K562 (cell line): ENCODE measurements around the gene BRCA1. TPM values are rescaled to one million over a fixed set of nuclear protein-coding genes. Genes with fewer than 3 reads are reported as not detected.

ENCODE experiments used
- ATAC-seq: fragments of 200-7000 bp; cut with Tn5 transposase; 3 replicates; pipeline ENCODE4 v1.9.1; 2020; ENCODE audit warnings: moderate library complexity
- Bru-seq: library from RNA; stranded (reverse); fragments of 400-500 nt; gene quantifications from one replicate; lab custom pipeline; 2021; lab: Mats Ljungman, UMichigan
- BruChase-seq, 2 experiments: library from RNA; stranded (reverse); fragments of 400-500 nt; gene quantifications; one replicate each; lab custom pipeline; 2021; lab: Mats Ljungman, UMichigan
- BruUV-seq: library from RNA; stranded (reverse); fragments of 400-500 nt; replicated peaks from 2 replicates; lab custom pipeline; 2021; lab: Mats Ljungman, UMichigan
- CTCF ChIA-PET: fragments of 300-600 bp; formaldehyde crosslinking; extraction: SDS; loops from one replicate; lab custom pipeline; 2021; ENCODE audit warnings: low intra/inter-chr PET ratio; lab: Yijun Ruan, JAX
- POLR2A ChIA-PET: fragments of 300-600, 350-650 bp; sonication (Branson Sonifier 250); formaldehyde crosslinking; extraction: SDS; loops from one replicate; lab custom pipeline; 2021; ENCODE audit warnings: antibody characterized with exemption, inconsistent platforms; lab: Yijun Ruan, JAX
- DNase-seq, 4 experiments: peaks; one replicate each; pipeline versions ENCODE4 v3.0.0 to v3.0.0-alpha.2; 2011 to 2018; ENCODE audit warnings: low spot score in 3 of 4, mixed read lengths in 3 of 4; ENCODE audit errors: extremely low read depth in 1 of 4
- FAIRE-seq: peaks from 2 replicates; lab custom pipeline; 2011; peaks lifted over from hg19 to GRCh38; lab: Jason Lieb, UNC
- H2AFZ ChIP-seq: 2 replicates; pipeline ENCODE4 v1.6.0; 2011; ENCODE audit warnings: low read depth, low read length, control low read depth, inconsistent platforms
- H3K27ac ChIP-seq: fragments of 200-600 bp; 3 replicates; pipeline ENCODE4 v1.8.0; 2011; ENCODE audit warnings: low read depth, mild to moderate bottlenecking, control low read depth, inconsistent platforms, low read length, moderate library complexity, mixed read lengths; ENCODE audit errors: extremely low read depth
- H3K27me3 ChIP-seq, 2 experiments: fragments of 300-600 bp in 1 of 2; 2 replicates in 1 of 2; 3 replicates in 1 of 2; pipeline versions ENCODE4 v1.6.0 to v1.8.0; 2011; ENCODE audit warnings: inconsistent platforms in 2 of 2, low read length in 2 of 2, mild to moderate bottlenecking in 1 of 2, mixed read lengths in 1 of 2, moderate library complexity in 1 of 2; ENCODE audit not compliant: control insufficient read depth in 2 of 2, insufficient read depth in 2 of 2
- H3K36me3 ChIP-seq: fragments of 300-600 bp; 3 replicates; pipeline ENCODE4 v1.8.0; 2011; ENCODE audit warnings: mild to moderate bottlenecking, low read length, inconsistent platforms; ENCODE audit not compliant: control insufficient read depth, insufficient read depth
- H3K4me1 ChIP-seq, 2 experiments: fragments of 200-600 bp in 1 of 2; replicated peaks in 1 of 2; 2 replicates in 1 of 2; 3 replicates in 1 of 2; pipeline versions ENCODE4 v1.5.1 to v1.8.0; 2011; ENCODE audit warnings: inconsistent platforms in 2 of 2, low read length in 2 of 2, mild to moderate bottlenecking in 1 of 2, mixed read lengths in 1 of 2, moderate library complexity in 1 of 2; ENCODE audit not compliant: control insufficient read depth in 2 of 2, insufficient read depth in 2 of 2
- H3K4me2 ChIP-seq: 2 replicates; pipeline ENCODE4 v1.6.1; 2011; ENCODE audit warnings: low read length, control low read depth, inconsistent platforms, mixed read lengths; ENCODE audit not compliant: insufficient read depth
- H3K4me3 ChIP-seq: fragments of 200-600 bp; sonication (generic), shearing (Covaris generic); 2 replicates; pipeline ENCODE4 v1.5.1; 2016; ENCODE audit warnings: control low read depth, inconsistent platforms
- H3K79me2 ChIP-seq: fragments of 200-600 bp; 3 replicates; pipeline ENCODE4 v1.8.0; 2011; ENCODE audit warnings: low read length, inconsistent platforms; ENCODE audit not compliant: control insufficient read depth, insufficient read depth
- H3K9ac ChIP-seq, 2 experiments: 2 replicates each; pipeline versions ENCODE4 v1.6.0 to v1.6.1; 2011; ENCODE audit warnings: low read depth in 2 of 2, low read length in 2 of 2, control low read depth in 1 of 2, inconsistent platforms in 1 of 2, mild to moderate bottlenecking in 1 of 2, mixed read lengths in 1 of 2; ENCODE audit not compliant: insufficient read depth in 1 of 2
- H3K9me1 ChIP-seq: one replicate; pipeline ENCODE4 v1.6.0; 2011; ENCODE audit warnings: inconsistent platforms, mild to moderate bottlenecking, low read length, moderate library complexity; ENCODE audit not compliant: control insufficient read depth, insufficient read depth
- H3K9me3 ChIP-seq: replicated peaks from 2 replicates; pipeline ENCODE4 v1.5.1; 2011; ENCODE audit warnings: low read depth, low read length, inconsistent platforms; ENCODE audit not compliant: control insufficient read depth, insufficient read depth
- H4K20me1 ChIP-seq: replicated peaks from 2 replicates; pipeline ENCODE4 v1.6.1; 2011; ENCODE audit warnings: low read length, inconsistent platforms, mixed read lengths; ENCODE audit not compliant: control insufficient read depth, insufficient read depth
- E2F6 ChIP-seq, 2 experiments: IDR thresholded peaks; 2 replicates each; pipeline ENCODE4 v1.6.1; 2011; ENCODE audit warnings: borderline replicate concordance in 1 of 2, control low read depth in 1 of 2, low read depth in 1 of 2, low read length in 1 of 2, mild to moderate bottlenecking in 1 of 2, mixed read lengths in 1 of 2, moderate library complexity in 1 of 2; ENCODE audit not compliant: insufficient read depth in 1 of 2, insufficient read length in 1 of 2, poor library complexity in 1 of 2, severe bottlenecking in 1 of 2; ENCODE audit errors: extremely low read depth in 1 of 2
- ETV1 ChIP-seq: fragments of 450-650 bp; conservative IDR thresholded peaks from 2 replicates; pipeline ENCODE4 v1.6.1; 2016; ENCODE audit warnings: missing genetic modification characterization, control low read depth, low read depth, missing compliant biosample characterization
- GATAD2B ChIP-seq: fragments of 450-650 bp; IDR thresholded peaks from 2 replicates; pipeline ENCODE4 v1.6.1; 2017; ENCODE audit warnings: mild to moderate bottlenecking, borderline replicate concordance
- HINFP ChIP-seq: fragments of 450-650 bp; conservative IDR thresholded peaks from 2 replicates; pipeline ENCODE4 v1.6.1; 2016; ENCODE audit warnings: missing genetic modification characterization, low read depth, mild to moderate bottlenecking, control low read depth, missing compliant biosample characterization
- KLF6 ChIP-seq: fragments of 250-450 bp; sonication (Bioruptor Pico); IDR thresholded peaks from 2 replicates; pipeline ENCODE4 v1.4.0; 2020; ENCODE audit warnings: mild to moderate bottlenecking, moderate library complexity, borderline replicate concordance
- MTA2 ChIP-seq: fragments of 450-650 bp; IDR thresholded peaks from 2 replicates; pipeline ENCODE4 v1.6.1; 2016; ENCODE audit warnings: low read depth
- NCOA1 ChIP-seq: fragments of 450-650 bp; IDR thresholded peaks from 2 replicates; pipeline ENCODE4 v1.6.1; 2016; ENCODE audit warnings: low read depth
- TFAP4 ChIP-seq: sonication (generic); formaldehyde crosslinking; IDR thresholded peaks from 2 replicates; pipeline ENCODE4 v1.8.0; 2022; ENCODE audit warnings: missing genetic modification reagents, mild to moderate bottlenecking, moderate library complexity, borderline replicate concordance
- ZC3H4 ChIP-seq: sonication (generic); formaldehyde crosslinking; IDR thresholded peaks from 2 replicates; pipeline ENCODE4 v1.9.0; 2021; ENCODE audit warnings: missing genetic modification reagents, borderline replicate concordance
- ZNF75A ChIP-seq: fragments of 450-650 bp; formaldehyde crosslinking; IDR thresholded peaks from 2 replicates; pipeline ENCODE4 v1.4.0; 2020; ENCODE audit warnings: mild to moderate bottlenecking
- WGBS: fragments of 100-300 bp; shearing (Covaris generic); methylation state at CpG from one replicate; pipeline ENCODE4 v1.1.6; 2016; ENCODE audit warnings: low coverage, mixed read lengths; ENCODE audit not compliant: insufficient coverage; ENCODE audit errors: missing lambda C conversion rate; 5-methylcytosine and 5-hydroxymethylcytosine counted together
- in situ Hi-C: fragments of 300-500 bp; cut with MboI; formaldehyde crosslinking; loops from 4 replicates; pipeline ENCODE4 v1.15.0; 2018; ENCODE audit warnings: inconsistent platforms, mixed read lengths
- intact Hi-C: fragments of 100-400 bp; cut with micrococcal nuclease; formaldehyde crosslinking; loops from 2 replicates; pipeline ENCODE4 v1.14.2; 2022
- long read RNA-seq, 3 experiments: library from polyadenylated mRNA in 2 of 3; library from RNA in 1 of 3; unstranded in 2 of 3; stranded (forward) in 1 of 3; transcript quantifications; one replicate each; pipeline ENCODE4 v2.0.0, GENCODE V29; 2019 to 2022
- polyA minus RNA-seq, 3 experiments: library from RNA; depleted of rRNA, polyadenylated mRNA; stranded (reverse); fragments of >200 nt; gene quantifications; 2 replicates each; pipeline ENCODE4 v1.2.3, GENCODE V29; 2011
- polyA plus RNA-seq, 8 experiments: library from polyadenylated mRNA; depleted of rRNA in 4 of 8; stranded (reverse) in 5 of 8; unstranded in 3 of 8; fragments of >200 nt; fragmentation: Nextera tagmentation in 2 of 8; fragmentation: Illumina TruSeq in 1 of 8; extraction: Ambion mirVana in 2 of 8; extraction: Trizol in 1 of 8; gene quantifications; 2 replicates each; pipeline versions ENCODE4 v1.2.1 to v1.2.3, GENCODE V29; 2011 to 2014; ENCODE audit warnings: inconsistent platforms in 1 of 8, missing spikeins in 1 of 8
- total RNA-seq, 7 experiments: library from RNA; depleted of rRNA in 6 of 7; stranded (reverse); fragments of >200 nt in 6 of 7; fragmentation: Illumina TruSeq in 2 of 7; extraction: Trizol in 2 of 7; gene quantifications; 2 replicates each; pipeline versions ENCODE4 v1.2.1 to v1.2.3, GENCODE V29; 2011 to 2021; ENCODE audit warnings: low replicate concordance in 1 of 7

BRCA1 gene
- 71.2 and 176 TPM in 2 replicates for total RNA-seq (2011; cell fraction: chromatin; rRNA removed; ENCODE audit: low replicate concordance)
- total RNA-seq (2011; cell fraction: nucleolus; rRNA removed), result 45.0 and 58.7 TPM in 2 replicates
- 95.6 and 115 TPM in 2 replicates for total RNA-seq (2011; cell fraction: nucleoplasm; rRNA removed)
- total RNA-seq (2014; rRNA removed) (68.4 and 82.5 TPM in 2 replicates), total RNA-seq (2014; rRNA removed; fragmentation: Illumina TruSeq; extraction: Trizol) (73.2 and 79.1 TPM in 2 replicates), total RNA-seq (2015; rRNA removed; fragmentation: Illumina TruSeq; extraction: Trizol) (59.0 and 61.6 TPM in 2 replicates), total RNA-seq (2021) (60.2 and 62.3 TPM in 2 replicates), polyA plus RNA-seq (2011; rRNA removed) (49.7 and 95.3 TPM in 2 replicates), polyA plus RNA-seq (2014; fragmentation: Illumina TruSeq; extraction: Trizol) (74.8 and 77.1 TPM in 2 replicates), polyA plus RNA-seq (2014; fragmentation: Nextera tagmentation; extraction: Ambion mirVana) (10 to 100 TPM; 25.9 to 35.6 TPM), polyA plus RNA-seq (2014; rRNA removed) (56.5 and 60.1 TPM in 2 replicates), polyA minus RNA-seq (2011; rRNA and poly(A)+ RNA removed) (143 and 194 TPM in 2 replicates), Bru-seq, nascent RNA (percentile 74 among the genes with signal in this experiment), BruChase-seq, experiment 1, labeled RNA remaining after a 2-hour chase (percentile 79 among the genes with signal in this experiment), BruChase-seq, experiment 2, labeled RNA remaining after a 6-hour chase (percentile 78 among the genes with signal in this experiment)
- 59.2 and 99.4 TPM in 2 replicates for polyA plus RNA-seq (2011; cell fraction: cytosol; rRNA removed)
- 34.4 and 81.1 TPM in 2 replicates for polyA plus RNA-seq (2011; cell fraction: nucleus; rRNA removed)
- polyA plus RNA-seq (2012), result 55.7 and 71.7 TPM in 2 replicates
- polyA minus RNA-seq (2011; cell fraction: cytosol; rRNA and poly(A)+ RNA removed), result 33.9 and 77.6 TPM in 2 replicates
- polyA minus RNA-seq (2011; cell fraction: nucleus; rRNA and poly(A)+ RNA removed), result 42.5 and 54.0 TPM in 2 replicates
- long read RNA-seq, experiment 1, full-length matches to known transcripts, result 15 of 153 reads
- long read RNA-seq, experiment 1, partial matches to known transcripts, result 59 of 153 reads
- long read RNA-seq, experiment 1, other reads (novel, unspliced or antisense), result 79 of 153 reads
- long read RNA-seq, experiment 2, partial matches to known transcripts, result 1 of 36 reads
- long read RNA-seq, experiment 2, other reads (novel, unspliced or antisense), result 35 of 36 reads
- long read RNA-seq, experiment 3, full-length matches to known transcripts, result 4 of 28 reads
- long read RNA-seq, experiment 3, partial matches to known transcripts, result 9 of 28 reads
- long read RNA-seq, experiment 3, other reads (novel, unspliced or antisense), result 15 of 28 reads

GRCh38 chr17:43125133-43125966, at the start of gene BRCA1:
Gene BRCA1 (minus strand): TSS chr17:43125364. CDS start chr17:43124096, 1,268 bp downstream.
- FAIRE-seq (peak; percentile 100), ATAC-seq (peak; percentile 96), DNase-seq (peak; percentile 94 to 99 (median 96))
- no TSS peak for BruUV-seq
- Histone ChIP-seq H3K9me3 (no peaks in the 10 kb centered on the region), H3K27ac (peak within 1 kb of the TSS; percentile 98), H3K4me2 (peak within 1 kb of the TSS; percentile 96), H3K4me3 (peak within 1 kb of the TSS; percentile 74), H3K4me1 (peaks cover 4 to 13% of the 10 kb centered on the region in 2 experiments; a peak in 4 of 5 replicates), H3K9ac (peak within 1 kb of the TSS; percentile 94 to 100), H3K27me3 (no peaks in the 10 kb centered on the region), H3K9me1 (no peaks in the 10 kb centered on the region), H3K79me2 (peaks cover 53% of the 10 kb centered on the region), H4K20me1 (no peaks in the 10 kb centered on the region), H2AFZ (peak within 1 kb of the TSS; percentile 95), H3K36me3 (peaks cover 48% of the 10 kb centered on the region; the same call in 2 of the 3 replicates)
- intact Hi-C loops (loop anchor here (1.0 to 2.0 kb wide), 2 partner anchors 46 to 101 kb away; partner anchors contain the start of genes NBR1 and RND2), in situ Hi-C loops (no loop called here)
- CTCF ChIA-PET, result interaction anchor here (0.8 kb wide), 1 partner anchor 47 kb away, joined by 4 read pairs; no protein-coding TSS in a partner anchor
- POLR2A ChIA-PET, result interaction anchor here (0.7 to 2.5 kb wide), 21 partner anchors 8 to 703 kb away, joined by 3 to 14 read pairs (median 4); no protein-coding TSS in a partner anchor
- under 1% methylated on average over 38 of the region's 38 CpGs for WGBS
- TF ChIP-seq ZC3H4 (CRISPR knock-in tag) (no peak), ZNF75A (CRISPR knock-in tag) (no peak), E2F6 (IDR thresholded peaks at IDR 0.05; ENCODE audit: borderline replicate concordance in 1 of 2, extremely low read depth in 1 of 2, insufficient read depth in 1 of 2, insufficient read length in 1 of 2, low read depth in 1 of 2, low read length in 1 of 2, poor library complexity in 1 of 2, severe bottlenecking in 1 of 2) (peak; percentile 79 to 92), HINFP (tag) (no peak), ETV1 (tag) (peak; percentile 63), MTA2 (no peak), NCOA1 (peak; percentile 40; the same call in 1 of the 2 replicates), GATAD2B (no peak; the same call in 1 of the 2 replicates), TFAP4 (peak; percentile 47; the same call in 1 of the 2 replicates), KLF6 (CRISPR knock-in tag) (no peak)
